Globus pallidus (tissue), 1 donor: Measurements from ENCODE around the gene IL6ST.
"Not testable (repeated sequence)": the region's sequence is repeated elsewhere in the genome, so short reads cannot be mapped to it uniquely, and the experiment has no call there.

Experiments
- DNase-seq: peaks from one replicate; pipeline ENCODE4 v3.0.0-alpha.2; 2015; ENCODE audit warnings: low spot score

The IL6ST gene

GRCh38 chr5:56004874-56005273 is 10.1 kb upstream of the IL6ST start:
- DNase-seq: no peak

- no peak for DNase-seq
These were observed 8.9 kb upstream of the IL6ST start for GRCh38 chr5:56003679-56004078.

GRCh38 chr5:56003179-56003578 is 8.4 kb upstream of the IL6ST start:
- DNase-seq: no peak

- DNase-seq: no peak
These were observed 7.5 kb upstream of the IL6ST start for GRCh38 chr5:56002303-56002702.

GRCh38 chr5:56000221-56000620 is 5.5 kb upstream of the IL6ST start:
- DNase-seq: not testable (repeated sequence)

- no peak for DNase-seq
These were observed 4.2 kb upstream of the IL6ST start for GRCh38 chr5:55998966-55999365.

- DNase-seq: no peak
These were observed 3.1 kb upstream of the IL6ST start for GRCh38 chr5:55997742-55998351.

GRCh38 chr5:55994998-55995914 is 493 bp upstream of the IL6ST start:
- DNase-seq: peak; percentile 97

GRCh38 chr5:55993731-55994494 is 850 bp downstream of the IL6ST start:
- DNase-seq: peak; percentile 47

GRCh38 chr5:55993013-55993412 is 1.8 kb downstream of the IL6ST start:
- DNase-seq: peak; percentile 66

GRCh38 chr5:55991768-55992486 is 2.8 kb downstream of the IL6ST start:
- DNase-seq: no peak

- not testable (repeated sequence) for DNase-seq
These were observed 3.9 kb downstream of the IL6ST start for GRCh38 chr5:55990895-55991294.

- no peak for DNase-seq
These were observed 4.9 kb downstream of the IL6ST start for GRCh38 chr5:55989860-55990259.

- no peak for DNase-seq
These were observed 5.7 kb downstream of the IL6ST start for GRCh38 chr5:55988979-55989638.

GRCh38 chr5:55988428-55988827 is 6.3 kb downstream of the IL6ST start:
- not testable (repeated sequence) for DNase-seq

- no peak for DNase-seq
These were observed 7.8 kb downstream of the IL6ST start for GRCh38 chr5:55986931-55987330.

- DNase-seq: no peak
These were observed 9.6 kb downstream of the IL6ST start for GRCh38 chr5:55985181-55985580.

- no peak for DNase-seq
These were observed 10.8 kb downstream of the IL6ST start for GRCh38 chr5:55983986-55984385.

- DNase-seq: no peak
These were observed 11.8 kb downstream of the IL6ST start for GRCh38 chr5:55982957-55983381.

GRCh38 chr5:55973296-55973695 is 21.5 kb downstream of the IL6ST start:
- DNase-seq: no peak

GRCh38 chr5:55969956-55970355 is 24.8 kb downstream of the IL6ST start:
- no peak for DNase-seq
